Fibroblast of lung (primary cell): ENCODE data around the gene TAF5L. TPM values are rescaled to one million over a fixed set of nuclear protein-coding genes. Genes with fewer than 3 reads are reported as not detected.

Source experiments
- DNase-seq, 2 donors: peaks; one replicate each; pipeline versions ENCODE4 v3.0.0 to v3.0.0-alpha.2; 2010; ENCODE audit warnings: low read depth in 2 of 2
- H2AFZ ChIP-seq: 2 replicates; pipeline ENCODE4 v1.5.1; 2012; ENCODE audit warnings: low read length, control low read depth, inconsistent platforms
- H3K27ac ChIP-seq: 2 replicates; pipeline ENCODE4 v1.5.1; 2011; ENCODE audit warnings: low read length, control low read depth; ENCODE audit not compliant: insufficient read depth
- H3K27me3 ChIP-seq: 2 replicates; pipeline ENCODE4 v1.5.1; 2011; ENCODE audit warnings: mild to moderate bottlenecking, low read length; ENCODE audit not compliant: control insufficient read depth, insufficient read depth
- H3K36me3 ChIP-seq: 2 replicates; pipeline ENCODE4 v1.5.1; 2011; ENCODE audit warnings: low read length; ENCODE audit not compliant: control insufficient read depth, insufficient read depth
- H3K4me1 ChIP-seq: 2 replicates; pipeline ENCODE4 v1.5.1; 2011; ENCODE audit warnings: low read length; ENCODE audit not compliant: control insufficient read depth, insufficient read depth; ENCODE audit errors: extremely low read depth
- H3K4me2 ChIP-seq: 2 replicates; pipeline ENCODE4 v1.5.1; 2011; ENCODE audit warnings: low read length, control low read depth; ENCODE audit not compliant: insufficient read depth; ENCODE audit errors: extremely low read depth
- H3K4me3 ChIP-seq, 4 experiments: fragments of 200-600 bp in 1 of 4; sonication (generic) in 1 of 4; replicated peaks in 1 of 4; 2 replicates each; pipeline ENCODE4 v1.5.1; 2011 to 2016; ENCODE audit warnings: low read length in 4 of 4, low read depth in 3 of 4, mild to moderate bottlenecking in 3 of 4, control low read depth in 2 of 4, inconsistent platforms in 1 of 4, mixed read lengths in 1 of 4; ENCODE audit not compliant: insufficient read depth in 1 of 4; ENCODE audit errors: control extremely low read depth in 1 of 4
- H3K79me2 ChIP-seq: 2 replicates; pipeline ENCODE4 v1.5.1; 2012; ENCODE audit warnings: mild to moderate bottlenecking, low read length, inconsistent platforms; ENCODE audit not compliant: control insufficient read depth, insufficient read depth
- H3K9ac ChIP-seq: 2 replicates; pipeline ENCODE4 v1.5.1; 2011; ENCODE audit warnings: mild to moderate bottlenecking, low read length, control low read depth; ENCODE audit not compliant: insufficient read depth
- H3K9me3 ChIP-seq: 2 replicates; pipeline ENCODE4 v1.5.1; 2012; ENCODE audit warnings: low read depth, low read length; ENCODE audit not compliant: control insufficient read depth, insufficient read depth
- H4K20me1 ChIP-seq: 2 replicates; pipeline ENCODE4 v1.5.1; 2011; ENCODE audit warnings: low read length; ENCODE audit not compliant: control insufficient read depth, insufficient read depth; ENCODE audit errors: extremely low read depth
- EZH2 ChIP-seq: IDR thresholded peaks from 2 replicates; pipeline ENCODE4 v1.5.1; 2012; ENCODE audit warnings: low read length, control low read depth, mild to moderate bottlenecking; ENCODE audit errors: missing control alignments
- polyA plus RNA-seq, 2 donors: library from polyadenylated mRNA; depleted of rRNA in 1 of 2; stranded (reverse) in 1 of 2; unstranded in 1 of 2; fragments of >200 nt; gene quantifications; 2 replicates each; pipeline ENCODE4 v1.2.1, GENCODE V29; 2011 to 2012; ENCODE audit warnings: missing spikeins in 1 of 2
- total RNA-seq: library from RNA; depleted of rRNA; stranded (reverse); fragments of >200 nt; gene quantifications from 2 replicates; pipeline ENCODE4 v1.2.1, GENCODE V29; 2014
- TF ChIP-seq, protein P1 (sequence below), 2 donors: IDR thresholded peaks in 1 of 2; conservative IDR thresholded peaks in 1 of 2; 1 replicate in 1 of 2; 2 replicates in 1 of 2; pipeline ENCODE4 v1.5.1; 2011 to 2012; ENCODE audit warnings: low read length in 2 of 2, control low read depth in 1 of 2, inconsistent platforms in 1 of 2, low read depth in 1 of 2, mild to moderate bottlenecking in 1 of 2

The TAF5L gene
- total and polyA plus RNA-seq, 2 donors (not counting 1 experiment from before 2014, with no cell fraction given), result 17.3 to 18.6 TPM

GRCh38 chr1:229567109-229567868 is 58.6 kb downstream of the TAF5L start:
- no peaks in the 10 kb centered on the region for H4K20me1 ChIP-seq
- no peak overlapping the region for H3K4me3 ChIP-seq
- H3K36me3 ChIP-seq, result no peaks in the 10 kb centered on the region
- H3K27me3 ChIP-seq, result no peaks in the 10 kb centered on the region
- TF ChIP-seq, protein P1, sequence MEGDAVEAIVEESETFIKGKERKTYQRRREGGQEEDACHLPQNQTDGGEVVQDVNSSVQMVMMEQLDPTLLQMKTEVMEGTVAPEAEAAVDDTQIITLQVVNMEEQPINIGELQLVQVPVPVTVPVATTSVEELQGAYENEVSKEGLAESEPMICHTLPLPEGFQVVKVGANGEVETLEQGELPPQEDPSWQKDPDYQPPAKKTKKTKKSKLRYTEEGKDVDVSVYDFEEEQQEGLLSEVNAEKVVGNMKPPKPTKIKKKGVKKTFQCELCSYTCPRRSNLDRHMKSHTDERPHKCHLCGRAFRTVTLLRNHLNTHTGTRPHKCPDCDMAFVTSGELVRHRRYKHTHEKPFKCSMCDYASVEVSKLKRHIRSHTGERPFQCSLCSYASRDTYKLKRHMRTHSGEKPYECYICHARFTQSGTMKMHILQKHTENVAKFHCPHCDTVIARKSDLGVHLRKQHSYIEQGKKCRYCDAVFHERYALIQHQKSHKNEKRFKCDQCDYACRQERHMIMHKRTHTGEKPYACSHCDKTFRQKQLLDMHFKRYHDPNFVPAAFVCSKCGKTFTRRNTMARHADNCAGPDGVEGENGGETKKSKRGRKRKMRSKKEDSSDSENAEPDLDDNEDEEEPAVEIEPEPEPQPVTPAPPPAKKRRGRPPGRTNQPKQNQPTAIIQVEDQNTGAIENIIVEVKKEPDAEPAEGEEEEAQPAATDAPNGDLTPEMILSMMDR (conservative IDR thresholded peaks at IDR 0.05 in 1 of 2, IDR thresholded peaks at IDR 0.05 in 1 of 2; ENCODE audit: low read depth in 1 of 2, low read length in 2 of 2), result no peak
- no peak for TF ChIP-seq EZH2
- DNase-seq, result no peak
- no peak overlapping the region for H3K4me2 ChIP-seq
- H3K9me3 ChIP-seq, result no peaks in the 10 kb centered on the region
- H3K27ac ChIP-seq, result no peak overlapping the region
- no peaks in the 10 kb centered on the region for H3K4me1 ChIP-seq
- H3K9ac ChIP-seq, result no peak overlapping the region
- no peak overlapping the region for H2AFZ ChIP-seq
- H3K79me2 ChIP-seq, result no peaks in the 10 kb centered on the region

DNA sequence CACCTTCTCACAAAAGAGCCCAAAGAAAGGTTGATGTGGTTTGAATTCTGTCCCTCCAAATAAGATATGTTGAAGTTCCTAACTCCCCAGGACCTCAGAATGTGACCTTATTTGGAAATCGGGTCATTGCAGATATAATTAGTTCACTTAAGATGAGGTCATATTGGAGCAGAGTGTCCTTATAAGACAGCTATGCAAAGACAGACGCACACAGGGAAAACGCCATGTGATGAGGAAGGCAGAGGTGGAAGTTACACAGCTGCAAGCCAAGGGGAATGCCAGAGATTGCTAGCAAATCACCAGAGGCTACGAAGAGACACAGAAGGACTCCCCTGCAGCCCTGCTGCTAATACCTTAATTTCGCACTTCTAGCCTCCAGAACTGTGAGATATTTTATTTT is 62.2 kb downstream of the TAF5L start:
- peak; percentile 10 to 42 for DNase-seq
- no peaks in the 10 kb centered on the region for H3K36me3 ChIP-seq
- no peaks in the 10 kb centered on the region for H3K9me3 ChIP-seq
- no peak overlapping the region for H3K4me2 ChIP-seq
- no peak overlapping the region for H3K4me3 ChIP-seq
- H3K27ac ChIP-seq, result no peak overlapping the region
- no peak for TF ChIP-seq EZH2
- TF ChIP-seq, protein P1 (conservative IDR thresholded peaks at IDR 0.05 in 1 of 2, IDR thresholded peaks at IDR 0.05 in 1 of 2; ENCODE audit: low read depth in 1 of 2, low read length in 2 of 2), result no peak
- H3K79me2 ChIP-seq, result no peaks in the 10 kb centered on the region
- H2AFZ ChIP-seq, result no peak overlapping the region
- H3K9ac ChIP-seq, result no peak overlapping the region
- no peaks in the 10 kb centered on the region for H3K27me3 ChIP-seq
- no peaks in the 10 kb centered on the region for H4K20me1 ChIP-seq
- no peaks in the 10 kb centered on the region for H3K4me1 ChIP-seq

DNA sequence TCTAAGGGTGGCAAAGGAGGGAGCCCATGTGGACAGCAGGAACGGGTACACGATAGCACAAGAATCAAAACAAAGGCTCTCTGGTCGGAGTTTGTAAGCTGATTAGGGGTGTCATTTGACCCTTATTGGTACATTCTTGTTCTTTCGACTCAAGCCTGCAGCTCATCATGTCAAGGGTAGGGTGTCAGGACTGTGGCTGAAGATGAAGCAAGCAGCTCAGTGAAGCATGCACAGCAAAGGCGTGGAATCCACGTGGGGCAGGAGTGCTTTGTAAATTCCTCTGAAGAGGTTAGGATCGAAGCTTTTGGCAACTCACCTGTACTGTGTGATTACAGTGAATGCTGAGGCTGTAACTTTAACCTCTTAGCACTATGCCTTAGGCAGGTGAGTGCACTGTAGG is 62.7 kb downstream of the TAF5L start:
- no peak for DNase-seq
- H4K20me1 ChIP-seq, result no peaks in the 10 kb centered on the region

More for the DNA sequence above, 62.7 kb downstream of the TAF5L start:
- no peak for TF ChIP-seq EZH2
- TF ChIP-seq, protein P1 (conservative IDR thresholded peaks at IDR 0.05 in 1 of 2, IDR thresholded peaks at IDR 0.05 in 1 of 2; ENCODE audit: low read depth in 1 of 2, low read length in 2 of 2), result no peak
- no peak overlapping the region for H2AFZ ChIP-seq
- H3K4me1 ChIP-seq, result no peaks in the 10 kb centered on the region
- H3K27me3 ChIP-seq, result no peaks in the 10 kb centered on the region
- H3K9ac ChIP-seq, result no peak overlapping the region
- H3K36me3 ChIP-seq, result no peaks in the 10 kb centered on the region
- no peaks in the 10 kb centered on the region for H3K9me3 ChIP-seq
- no peak overlapping the region for H3K27ac ChIP-seq
- no peak overlapping the region for H3K4me3 ChIP-seq
- H3K79me2 ChIP-seq, result no peaks in the 10 kb centered on the region
- no peak overlapping the region for H3K4me2 ChIP-seq
